Neural cell (in vitro differentiated cells): ENCODE measurements around the gene FAM13B. TPM values are rescaled to one million over a fixed set of nuclear protein-coding genes. Genes with fewer than 3 reads are reported as not detected.

Experiments used
- H2AFZ ChIP-seq: fragments of 200-600, 300-800 bp; sonication (generic), shearing (Covaris generic); 2 replicates; pipeline ENCODE4 v1.6.0; 2014; ENCODE audit warnings: low read depth, mild to moderate bottlenecking, antibody characterized with exemption, low read length, moderate library complexity
- H3F3A ChIP-seq: fragments of 200-600 bp; shearing (Covaris generic); 2 replicates; pipeline ENCODE4 v1.6.1; 2016; ENCODE audit warnings: mild to moderate bottlenecking, moderate library complexity, mixed read lengths, antibody characterized with exemption, low read length; ENCODE audit not compliant: insufficient read depth, poor library complexity, severe bottlenecking
- H3K27ac ChIP-seq: fragments of 200-600, 300-800 bp; sonication (generic), shearing (Covaris generic); 2 replicates; pipeline ENCODE4 v1.5.1; 2014; ENCODE audit warnings: mild to moderate bottlenecking, low read length, moderate library complexity
- H3K27me3 ChIP-seq: fragments of 300-800, 200-600 bp; sonication (generic), shearing (Covaris generic); 2 replicates; pipeline ENCODE4 v1.6.0; 2014; ENCODE audit warnings: mild to moderate bottlenecking, low read depth, low read length, moderate library complexity; ENCODE audit not compliant: insufficient read depth
- H3K36me3 ChIP-seq: fragments of 300-800, 200-600 bp; sonication (generic), shearing (Covaris generic); 2 replicates; pipeline ENCODE4 v1.5.1; 2014; ENCODE audit warnings: mild to moderate bottlenecking, antibody characterized with exemption, low read length, moderate library complexity; ENCODE audit not compliant: insufficient read depth
- H3K4me2 ChIP-seq: fragments of 300-800, 200-600 bp; sonication (generic), shearing (Covaris generic); 2 replicates; pipeline ENCODE4 v1.6.0; 2014; ENCODE audit warnings: mild to moderate bottlenecking, low read length
- H3K4me3 ChIP-seq: fragments of 300-800, 200-600 bp; sonication (generic), shearing (Covaris generic); 2 replicates; pipeline ENCODE4 v1.5.1; 2014; ENCODE audit warnings: mild to moderate bottlenecking, low read length, moderate library complexity
- H3K79me2 ChIP-seq: fragments of 200-600 bp; shearing (Covaris generic); replicated peaks from 2 replicates; pipeline ENCODE4 v1.6.0; 2014; ENCODE audit warnings: mild to moderate bottlenecking, low read length, moderate library complexity; ENCODE audit not compliant: insufficient read depth
- H3K9ac ChIP-seq: fragments of 300-800, 200-600 bp; sonication (generic), shearing (Covaris generic); 2 replicates; pipeline ENCODE4 v1.6.1; 2016; ENCODE audit warnings: mild to moderate bottlenecking, low read length, mixed read lengths
- H3K9me2 ChIP-seq: fragments of 200-600 bp; shearing (Covaris generic); 2 replicates; pipeline ENCODE4 v1.6.1; 2016; ENCODE audit warnings: mild to moderate bottlenecking, low read length, mixed read lengths; ENCODE audit not compliant: insufficient read depth
- H3K9me3 ChIP-seq: fragments of 200-600, 300-800 bp; sonication (generic), shearing (Covaris generic); 2 replicates; pipeline ENCODE4 v1.6.1; 2016; ENCODE audit warnings: mild to moderate bottlenecking, mixed run types, low read length, moderate library complexity, mixed read lengths
- H4K20me1 ChIP-seq: fragments of 200-600 bp; shearing (Covaris generic); 2 replicates; pipeline ENCODE4 v1.6.1; 2016; ENCODE audit warnings: mild to moderate bottlenecking, mixed run types; ENCODE audit not compliant: insufficient read depth
- EP300 ChIP-seq: fragments of 450-650 bp; conservative IDR thresholded peaks from 2 replicates; pipeline ENCODE4 v1.6.1; 2014; ENCODE audit warnings: antibody characterized with exemption, mild to moderate bottlenecking, moderate library complexity; ENCODE audit not compliant: poor library complexity, severe bottlenecking
- EZH2 ChIP-seq: fragments of 200-600, 300-800 bp; shearing (Covaris generic), sonication (generic); IDR thresholded peaks from 2 replicates; pipeline ENCODE4 v1.6.1; 2014; ENCODE audit warnings: antibody characterized with exemption, low read length, borderline replicate concordance, mild to moderate bottlenecking; ENCODE audit not compliant: insufficient read depth, poor library complexity, severe bottlenecking
- MXI1 ChIP-seq: fragments of 450-650 bp; conservative IDR thresholded peaks from 2 replicates; pipeline ENCODE4 v1.6.1; 2014; ENCODE audit warnings: antibody characterized with exemption, mild to moderate bottlenecking; ENCODE audit not compliant: poor library complexity, severe bottlenecking
- POLR2AphosphoS5 ChIP-seq: IDR thresholded peaks from 2 replicates; pipeline ENCODE4 v1.6.1; 2012
- RAD21 ChIP-seq: fragments of 450-650 bp; conservative IDR thresholded peaks from 2 replicates; pipeline ENCODE4 v1.6.1; 2014; ENCODE audit warnings: antibody characterized with exemption, mild to moderate bottlenecking, moderate library complexity
- SMC3 ChIP-seq: fragments of 450-650 bp; conservative IDR thresholded peaks from 2 replicates; pipeline ENCODE4 v1.6.1; 2014; ENCODE audit warnings: antibody characterized with exemption, mild to moderate bottlenecking, moderate library complexity; ENCODE audit not compliant: poor library complexity
- TAF1 ChIP-seq: IDR thresholded peaks from 2 replicates; pipeline ENCODE4 v1.6.1; 2012; ENCODE audit warnings: low read depth
- polyA plus RNA-seq: library from polyadenylated mRNA; depleted of rRNA; stranded (reverse); fragments of >200 nt; gene quantifications from 2 replicates; pipeline ENCODE4 v1.2.3, GENCODE V29; 2014
- TF ChIP-seq, protein P1 (sequence below): IDR thresholded peaks from 2 replicates; pipeline ENCODE4 v1.6.1; 2012; ENCODE audit warnings: borderline replicate concordance
- TF ChIP-seq, protein P2 (sequence below): fragments of 450-650 bp; IDR thresholded peaks from 2 replicates; pipeline ENCODE4 v1.5.1; 2014; ENCODE audit warnings: antibody characterized with exemption, mild to moderate bottlenecking, moderate library complexity; ENCODE audit not compliant: poor library complexity, severe bottlenecking

FAM13B gene
- polyA plus RNA-seq, 1 donor from 2014 or later: 61.6 TPM

DNA sequence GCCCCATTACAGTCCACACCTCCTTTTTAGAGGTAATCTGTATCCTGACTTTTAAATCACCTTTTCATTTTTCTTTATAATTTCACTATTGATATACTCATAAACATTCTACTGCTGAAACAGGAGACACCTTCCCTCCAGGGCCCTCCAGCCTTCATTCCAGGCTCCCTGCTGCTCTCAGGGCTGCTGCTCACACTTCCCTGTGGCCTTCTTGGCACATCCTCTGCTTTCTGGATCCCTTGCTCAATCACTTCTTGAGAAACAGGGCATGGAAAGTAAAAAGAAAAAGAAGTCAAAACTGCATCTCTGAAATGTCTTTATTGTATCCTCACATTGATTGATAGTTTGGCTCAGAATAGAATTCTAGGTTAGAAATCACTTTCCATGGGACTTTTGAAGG is 31.6 kb upstream of the FAM13B start:
- no peaks in the 10 kb centered on the region for H3F3A ChIP-seq
- H4K20me1 ChIP-seq: no peaks in the 10 kb centered on the region
- H3K27ac ChIP-seq: no peak overlapping the region
- TF ChIP-seq TAF1: no peak
- no peak for TF ChIP-seq EP300
- no peak for TF ChIP-seq POLR2AphosphoS5
- TF ChIP-seq, protein P1, sequence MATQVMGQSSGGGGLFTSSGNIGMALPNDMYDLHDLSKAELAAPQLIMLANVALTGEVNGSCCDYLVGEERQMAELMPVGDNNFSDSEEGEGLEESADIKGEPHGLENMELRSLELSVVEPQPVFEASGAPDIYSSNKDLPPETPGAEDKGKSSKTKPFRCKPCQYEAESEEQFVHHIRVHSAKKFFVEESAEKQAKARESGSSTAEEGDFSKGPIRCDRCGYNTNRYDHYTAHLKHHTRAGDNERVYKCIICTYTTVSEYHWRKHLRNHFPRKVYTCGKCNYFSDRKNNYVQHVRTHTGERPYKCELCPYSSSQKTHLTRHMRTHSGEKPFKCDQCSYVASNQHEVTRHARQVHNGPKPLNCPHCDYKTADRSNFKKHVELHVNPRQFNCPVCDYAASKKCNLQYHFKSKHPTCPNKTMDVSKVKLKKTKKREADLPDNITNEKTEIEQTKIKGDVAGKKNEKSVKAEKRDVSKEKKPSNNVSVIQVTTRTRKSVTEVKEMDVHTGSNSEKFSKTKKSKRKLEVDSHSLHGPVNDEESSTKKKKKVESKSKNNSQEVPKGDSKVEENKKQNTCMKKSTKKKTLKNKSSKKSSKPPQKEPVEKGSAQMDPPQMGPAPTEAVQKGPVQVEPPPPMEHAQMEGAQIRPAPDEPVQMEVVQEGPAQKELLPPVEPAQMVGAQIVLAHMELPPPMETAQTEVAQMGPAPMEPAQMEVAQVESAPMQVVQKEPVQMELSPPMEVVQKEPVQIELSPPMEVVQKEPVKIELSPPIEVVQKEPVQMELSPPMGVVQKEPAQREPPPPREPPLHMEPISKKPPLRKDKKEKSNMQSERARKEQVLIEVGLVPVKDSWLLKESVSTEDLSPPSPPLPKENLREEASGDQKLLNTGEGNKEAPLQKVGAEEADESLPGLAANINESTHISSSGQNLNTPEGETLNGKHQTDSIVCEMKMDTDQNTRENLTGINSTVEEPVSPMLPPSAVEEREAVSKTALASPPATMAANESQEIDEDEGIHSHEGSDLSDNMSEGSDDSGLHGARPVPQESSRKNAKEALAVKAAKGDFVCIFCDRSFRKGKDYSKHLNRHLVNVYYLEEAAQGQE: no peak
- no peak for TF ChIP-seq RAD21
- TF ChIP-seq SMC3: no peak
- TF ChIP-seq, protein P2, sequence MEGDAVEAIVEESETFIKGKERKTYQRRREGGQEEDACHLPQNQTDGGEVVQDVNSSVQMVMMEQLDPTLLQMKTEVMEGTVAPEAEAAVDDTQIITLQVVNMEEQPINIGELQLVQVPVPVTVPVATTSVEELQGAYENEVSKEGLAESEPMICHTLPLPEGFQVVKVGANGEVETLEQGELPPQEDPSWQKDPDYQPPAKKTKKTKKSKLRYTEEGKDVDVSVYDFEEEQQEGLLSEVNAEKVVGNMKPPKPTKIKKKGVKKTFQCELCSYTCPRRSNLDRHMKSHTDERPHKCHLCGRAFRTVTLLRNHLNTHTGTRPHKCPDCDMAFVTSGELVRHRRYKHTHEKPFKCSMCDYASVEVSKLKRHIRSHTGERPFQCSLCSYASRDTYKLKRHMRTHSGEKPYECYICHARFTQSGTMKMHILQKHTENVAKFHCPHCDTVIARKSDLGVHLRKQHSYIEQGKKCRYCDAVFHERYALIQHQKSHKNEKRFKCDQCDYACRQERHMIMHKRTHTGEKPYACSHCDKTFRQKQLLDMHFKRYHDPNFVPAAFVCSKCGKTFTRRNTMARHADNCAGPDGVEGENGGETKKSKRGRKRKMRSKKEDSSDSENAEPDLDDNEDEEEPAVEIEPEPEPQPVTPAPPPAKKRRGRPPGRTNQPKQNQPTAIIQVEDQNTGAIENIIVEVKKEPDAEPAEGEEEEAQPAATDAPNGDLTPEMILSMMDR: no peak
- no peak for TF ChIP-seq EZH2
- TF ChIP-seq MXI1: no peak
- peak overlapping the region; percentile 27 for H3K4me2 ChIP-seq
- no peaks in the 10 kb centered on the region for H3K36me3 ChIP-seq
- H3K79me2 ChIP-seq: no peaks in the 10 kb centered on the region
- no peaks in the 10 kb centered on the region for H3K9me3 ChIP-seq
- no peaks in the 10 kb centered on the region for H3K9me2 ChIP-seq
- H3K4me3 ChIP-seq: no peak overlapping the region
- H3K27me3 ChIP-seq: no peaks in the 10 kb centered on the region
- H3K9ac ChIP-seq: no peak overlapping the region
- H2AFZ ChIP-seq: no peak overlapping the region

DNA sequence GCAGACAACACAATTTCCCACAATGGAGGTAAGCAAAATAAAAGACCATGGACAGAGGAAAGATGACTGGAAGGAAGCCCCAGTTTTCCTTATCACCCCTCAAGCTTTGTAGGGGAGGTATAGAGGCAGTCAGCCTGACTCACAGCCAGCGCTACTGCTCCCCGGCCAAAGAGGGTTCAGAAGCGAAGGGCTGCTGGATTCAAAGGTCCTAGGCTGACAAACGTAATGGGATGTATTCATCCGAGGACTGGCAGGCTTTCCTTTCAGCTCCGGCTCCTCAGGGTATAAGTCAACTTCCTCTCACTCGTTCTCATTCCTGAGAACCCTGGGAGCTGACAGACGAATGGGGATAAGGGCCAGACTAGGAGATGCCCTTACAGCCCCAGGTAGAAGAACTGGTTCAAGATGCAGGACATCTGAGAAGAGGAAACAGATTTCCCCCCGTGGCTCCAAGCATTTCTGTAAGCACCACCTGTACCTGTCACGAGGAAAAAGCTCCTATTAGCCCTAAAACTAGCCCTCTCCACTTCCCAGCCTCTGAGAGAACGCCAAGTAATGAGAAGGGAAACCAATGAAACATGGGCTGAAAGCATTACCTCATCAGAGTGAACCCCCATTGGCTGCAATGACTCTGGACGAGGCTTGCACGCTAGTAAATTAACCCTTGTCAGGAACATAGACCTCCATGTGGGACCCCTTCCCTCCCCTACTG is 22.1 kb upstream of the FAM13B start:
- Histone ChIP-seq H3K9me3 (no peaks in the 10 kb centered on the region), H4K20me1 (no peaks in the 10 kb centered on the region), H3K27ac (no peak overlapping the region), H3K79me2 (no peaks in the 10 kb centered on the region), H2AFZ (no peak overlapping the region), H3K27me3 (no peaks in the 10 kb centered on the region), H3K9me2 (no peaks in the 10 kb centered on the region), H3K4me2 (no peak overlapping the region), H3K9ac (peak overlapping the region; percentile 23), H3K4me3 (peak overlapping the region; percentile 53), H3K36me3 (no peaks in the 10 kb centered on the region), H3F3A (no peaks in the 10 kb centered on the region)
- TF ChIP-seq, protein P2: no peak
- no peak for TF ChIP-seq RAD21
- no peak for TF ChIP-seq TAF1
